HG03095 (cell line): ENCODE results near the gene ZNF398.
"Not testable (repeated sequence)": the region's sequence is repeated elsewhere in the genome, so short reads cannot be mapped to it uniquely, and the experiment has no call there.

Experiments used
- ATAC-seq: cut with Tn5 transposase; IDR thresholded peaks from one replicate; pipeline ENCODE4 v1.9.1; 2021; ENCODE audit warnings: moderate library complexity; ENCODE audit not compliant: unreplicated experiment

ZNF398 gene

GRCh38 chr7:149223761-149224160, 76.5 kb downstream of the ZNF398 start:
- ATAC-seq, result no peak

GRCh38 chr7:149224352-149224751, 77.1 kb downstream of the ZNF398 start:
- no peak for ATAC-seq

GRCh38 chr7:149225106-149225505, 77.9 kb downstream of the ZNF398 start:
- ATAC-seq, result no peak

- ATAC-seq, result no peak
These were observed 78.4 kb downstream of the ZNF398 start for GRCh38 chr7:149225656-149226055.

- ATAC-seq, result not testable (repeated sequence)
These were observed 79.1 kb downstream of the ZNF398 start for GRCh38 chr7:149226366-149226765.

GRCh38 chr7:149226840-149227494, 79.7 kb downstream of the ZNF398 start:
- ATAC-seq, result no peak

- no peak for ATAC-seq
These were observed 81.7 kb downstream of the ZNF398 start for GRCh38 chr7:149228831-149229471.

- no peak for ATAC-seq
These were observed 82.3 kb downstream of the ZNF398 start for GRCh38 chr7:149229526-149229925.

GRCh38 chr7:149232362-149232761, 85.1 kb downstream of the ZNF398 start:
- no peak for ATAC-seq
